ENCODE measurements around the gene ASB10.

The ASB10 gene

GRCh38 chr7:151135866-151136843, 50.9 kb downstream of the ASB10 start:
- DNase-seq (ENCODE audit: low read depth), result no peak

DNA sequence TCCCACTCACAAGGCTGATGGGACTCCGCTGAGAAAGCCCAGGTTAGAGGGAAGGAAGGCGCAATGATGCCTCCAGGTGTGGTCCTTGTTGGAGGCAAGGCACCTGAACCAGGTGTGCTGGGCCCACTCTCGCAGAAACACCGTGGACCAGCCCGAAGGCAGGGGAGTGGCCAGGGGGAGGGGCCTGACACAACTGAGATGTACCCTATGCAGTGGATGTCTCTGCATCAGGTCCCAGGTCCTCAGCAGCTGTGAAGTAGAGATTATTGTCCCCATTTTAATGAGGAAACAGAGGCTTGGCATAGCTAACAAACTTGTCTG, 51.6 kb downstream of the ASB10 start:
- no peak for DNase-seq (ENCODE audit: low read depth)

GRCh38 chr7:151134743-151135524, 52.1 kb downstream of the ASB10 start:
- DNase-seq (ENCODE audit: low read depth), result no peak

GRCh38 chr7:151133986-151134742, 52.9 kb downstream of the ASB10 start:
- DNase-seq (ENCODE audit: low read depth), result no peak

GRCh38 chr7:151133266-151133985, 53.6 kb downstream of the ASB10 start:
- DNase-seq (ENCODE audit: low read depth), result no peak

DNA sequence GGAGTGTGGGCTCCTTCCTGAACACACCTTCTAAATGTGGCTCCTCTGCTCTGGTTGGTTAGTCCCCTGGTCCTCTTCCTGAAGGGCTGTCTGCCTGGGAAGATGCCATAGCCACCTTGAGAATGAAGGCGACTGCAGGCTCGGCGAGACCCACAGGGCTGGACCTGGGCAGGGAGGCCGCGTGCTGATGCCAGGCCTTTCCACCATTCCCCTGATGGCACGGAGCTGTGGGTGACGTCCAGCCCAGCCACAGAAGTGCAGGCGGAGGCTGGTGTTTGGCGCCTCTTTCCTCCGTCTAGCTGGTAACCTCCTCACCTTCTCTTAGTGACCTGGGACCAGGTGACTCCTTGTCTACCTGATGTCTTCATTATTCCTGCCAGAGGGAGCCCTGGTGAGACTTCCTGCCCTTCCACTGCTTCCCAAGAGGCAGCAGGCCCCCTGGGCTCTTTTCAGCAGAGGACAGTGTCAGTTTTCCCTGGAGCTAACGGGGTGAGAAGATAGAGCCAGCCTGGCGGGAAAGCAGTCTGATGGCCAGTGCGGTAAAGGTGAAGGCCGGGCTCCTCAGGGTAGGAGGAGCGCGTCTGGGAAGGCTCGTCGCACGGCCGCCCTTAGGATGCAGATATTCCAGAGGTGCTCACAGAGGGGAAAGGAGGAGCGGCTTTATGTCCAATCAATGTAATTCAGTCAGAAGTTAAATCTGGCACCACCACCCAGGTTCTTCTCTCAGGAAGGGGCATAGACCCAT, 54.4 kb downstream of the ASB10 start:
- no peak for DNase-seq (ENCODE audit: low read depth)

GRCh38 chr7:151131592-151132293, 55.3 kb downstream of the ASB10 start:
- DNase-seq (ENCODE audit: low read depth), result no peak

- DNase-seq (ENCODE audit: low read depth), result no peak
Observed at GRCh38 chr7:151131224-151131591, 55.8 kb downstream of the ASB10 start.

DNA sequence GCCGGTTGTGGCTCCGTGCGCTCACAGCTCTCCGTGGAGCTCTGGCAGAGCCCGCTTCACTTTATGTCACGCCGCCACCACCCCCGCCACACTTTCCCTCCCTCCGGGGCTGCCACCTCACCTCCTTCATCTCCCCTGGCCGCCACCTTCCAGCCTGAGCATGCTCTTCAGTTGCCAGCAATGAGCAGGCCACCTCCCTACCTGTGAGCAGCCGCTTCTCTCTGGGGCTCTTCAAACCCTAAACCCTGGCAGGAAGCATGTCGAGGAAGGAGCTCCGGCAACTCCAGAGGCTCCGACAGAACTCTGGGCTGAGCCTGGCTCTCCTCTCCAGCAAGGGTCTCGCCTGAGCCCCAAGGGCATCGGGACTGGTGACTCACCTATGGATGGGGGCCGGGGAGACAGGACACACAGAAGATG, 56.3 kb downstream of the ASB10 start:
- no peak for DNase-seq (ENCODE audit: low read depth)

GRCh38 chr7:151129960-151130591, 57.0 kb downstream of the ASB10 start:
- DNase-seq (ENCODE audit: low read depth), result no peak

- no peak for DNase-seq (ENCODE audit: low read depth)
Observed at GRCh38 chr7:151129117-151129959, 57.7 kb downstream of the ASB10 start.

DNA sequence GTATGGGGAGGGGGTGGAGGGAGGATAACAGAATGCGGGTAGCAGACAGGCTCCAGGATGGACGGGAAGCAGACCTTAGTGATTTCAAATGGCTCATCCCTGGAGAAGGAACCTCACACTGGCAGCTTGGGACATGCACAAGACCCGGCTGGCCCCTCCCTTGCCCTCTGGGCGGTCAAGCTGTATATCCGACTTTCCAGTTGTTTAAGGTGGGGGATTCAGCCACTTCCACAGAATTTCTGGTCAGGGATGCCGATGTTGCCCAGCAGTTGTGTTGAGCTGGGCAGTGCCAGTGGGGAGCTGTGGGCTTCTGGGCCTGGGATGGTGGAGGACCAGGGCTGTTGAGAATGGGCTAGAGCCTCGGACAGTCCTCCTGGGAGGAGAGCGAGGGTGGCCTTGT, 58.3 kb downstream of the ASB10 start:
- no peak for DNase-seq (ENCODE audit: low read depth)

- DNase-seq (ENCODE audit: low read depth), result no peak
Observed at GRCh38 chr7:151128144-151128543, 58.9 kb downstream of the ASB10 start.

GRCh38 chr7:151126491-151127137, 60.4 kb downstream of the ASB10 start:
- no peak for DNase-seq (ENCODE audit: low read depth)

- no peak for DNase-seq (ENCODE audit: low read depth)
Observed at GRCh38 chr7:151125846-151126481, 61.1 kb downstream of the ASB10 start.
